Endometrium (tissue), 2 donors: ENCODE data around the gene CNTN2.

ENCODE experiments used
- FAIRE-seq: peaks from 2 replicates; lab custom pipeline; 2012; peaks lifted over from hg19 to GRCh38; lab: Jason Lieb, UNC
- donor health status: control.
- donor health status: control.

The CNTN2 gene

GRCh38 chr1:205054013-205054412, 11.0 kb downstream of the CNTN2 start:
- FAIRE-seq = no peak

GRCh38 chr1:205056188-205056611, 13.2 kb downstream of the CNTN2 start:
- no peak for FAIRE-seq

- no peak for FAIRE-seq
These were observed 14.1 kb downstream of the CNTN2 start for GRCh38 chr1:205056956-205057568.

GRCh38 chr1:205057808-205058575, 15.0 kb downstream of the CNTN2 start:
- FAIRE-seq = no peak

GRCh38 chr1:205058853-205059252, 15.8 kb downstream of the CNTN2 start:
- no peak for FAIRE-seq

GRCh38 chr1:205059660-205060059, 16.6 kb downstream of the CNTN2 start:
- FAIRE-seq = no peak

- no peak for FAIRE-seq
These were observed 17.7 kb downstream of the CNTN2 start for GRCh38 chr1:205060746-205061145.

- no peak for FAIRE-seq
These were observed 18.2 kb downstream of the CNTN2 start for GRCh38 chr1:205061227-205061626.

GRCh38 chr1:205061665-205062069, 18.7 kb downstream of the CNTN2 start:
- no peak for FAIRE-seq

GRCh38 chr1:205062319-205062718, 19.3 kb downstream of the CNTN2 start:
- no peak for FAIRE-seq

GRCh38 chr1:205062895-205063294, 19.9 kb downstream of the CNTN2 start:
- no peak for FAIRE-seq

- FAIRE-seq = no peak
These were observed 21.3 kb downstream of the CNTN2 start for GRCh38 chr1:205064301-205064700.

GRCh38 chr1:205064741-205065316, 21.8 kb downstream of the CNTN2 start:
- no peak for FAIRE-seq

GRCh38 chr1:205065666-205066065, 22.7 kb downstream of the CNTN2 start:
- no peak for FAIRE-seq

GRCh38 chr1:205066141-205066818, 23.3 kb downstream of the CNTN2 start:
- FAIRE-seq = no peak

- FAIRE-seq = no peak
These were observed 24.0 kb downstream of the CNTN2 start for GRCh38 chr1:205067031-205067430.

- no peak for FAIRE-seq
These were observed 25.0 kb downstream of the CNTN2 start for GRCh38 chr1:205068001-205068400.

GRCh38 chr1:205068457-205069040, 25.5 kb downstream of the CNTN2 start:
- FAIRE-seq = no peak

GRCh38 chr1:205069371-205070125, 26.5 kb downstream of the CNTN2 start:
- no peak for FAIRE-seq

GRCh38 chr1:205071028-205071409, 28.0 kb downstream of the CNTN2 start:
- no peak for FAIRE-seq

- FAIRE-seq = no peak
These were observed 28.8 kb downstream of the CNTN2 start for GRCh38 chr1:205071801-205072200.

- FAIRE-seq = no peak
These were observed 29.3 kb downstream of the CNTN2 start for GRCh38 chr1:205072286-205072685.
